GM13977 (cell line): ENCODE measurements around the gene XIRP1.

Source experiments
- DNase-seq: peaks from one replicate; pipeline ENCODE4 v3.0.0; 2012; ENCODE audit warnings: low spot score
- in situ Hi-C: fragments of 300-500 bp; cut with MboI; formaldehyde crosslinking; loops from one replicate; pipeline ENCODE4 v1.12.0; 2022; ENCODE audit warnings: low sequenced_read_pairs, low pct_unique_long_range_greater_than_20kb, mixed read lengths, inconsistent platforms; ENCODE audit not compliant: unreplicated experiment
- TF ChIP-seq, protein P1 (sequence below): IDR thresholded peaks from 2 replicates; pipeline ENCODE4 v1.5.1; 2012; ENCODE audit warnings: mild to moderate bottlenecking, control low read depth; ENCODE audit not compliant: insufficient read depth; ENCODE audit errors: extremely low read depth, missing control alignments

XIRP1 gene

GRCh38 chr3:39137435-39137936 is 54.9 kb downstream of the XIRP1 start:
- in situ Hi-C loops, result no loop called here
- TF ChIP-seq, protein P1, sequence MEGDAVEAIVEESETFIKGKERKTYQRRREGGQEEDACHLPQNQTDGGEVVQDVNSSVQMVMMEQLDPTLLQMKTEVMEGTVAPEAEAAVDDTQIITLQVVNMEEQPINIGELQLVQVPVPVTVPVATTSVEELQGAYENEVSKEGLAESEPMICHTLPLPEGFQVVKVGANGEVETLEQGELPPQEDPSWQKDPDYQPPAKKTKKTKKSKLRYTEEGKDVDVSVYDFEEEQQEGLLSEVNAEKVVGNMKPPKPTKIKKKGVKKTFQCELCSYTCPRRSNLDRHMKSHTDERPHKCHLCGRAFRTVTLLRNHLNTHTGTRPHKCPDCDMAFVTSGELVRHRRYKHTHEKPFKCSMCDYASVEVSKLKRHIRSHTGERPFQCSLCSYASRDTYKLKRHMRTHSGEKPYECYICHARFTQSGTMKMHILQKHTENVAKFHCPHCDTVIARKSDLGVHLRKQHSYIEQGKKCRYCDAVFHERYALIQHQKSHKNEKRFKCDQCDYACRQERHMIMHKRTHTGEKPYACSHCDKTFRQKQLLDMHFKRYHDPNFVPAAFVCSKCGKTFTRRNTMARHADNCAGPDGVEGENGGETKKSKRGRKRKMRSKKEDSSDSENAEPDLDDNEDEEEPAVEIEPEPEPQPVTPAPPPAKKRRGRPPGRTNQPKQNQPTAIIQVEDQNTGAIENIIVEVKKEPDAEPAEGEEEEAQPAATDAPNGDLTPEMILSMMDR, result no peak
- no peak for DNase-seq

DNA sequence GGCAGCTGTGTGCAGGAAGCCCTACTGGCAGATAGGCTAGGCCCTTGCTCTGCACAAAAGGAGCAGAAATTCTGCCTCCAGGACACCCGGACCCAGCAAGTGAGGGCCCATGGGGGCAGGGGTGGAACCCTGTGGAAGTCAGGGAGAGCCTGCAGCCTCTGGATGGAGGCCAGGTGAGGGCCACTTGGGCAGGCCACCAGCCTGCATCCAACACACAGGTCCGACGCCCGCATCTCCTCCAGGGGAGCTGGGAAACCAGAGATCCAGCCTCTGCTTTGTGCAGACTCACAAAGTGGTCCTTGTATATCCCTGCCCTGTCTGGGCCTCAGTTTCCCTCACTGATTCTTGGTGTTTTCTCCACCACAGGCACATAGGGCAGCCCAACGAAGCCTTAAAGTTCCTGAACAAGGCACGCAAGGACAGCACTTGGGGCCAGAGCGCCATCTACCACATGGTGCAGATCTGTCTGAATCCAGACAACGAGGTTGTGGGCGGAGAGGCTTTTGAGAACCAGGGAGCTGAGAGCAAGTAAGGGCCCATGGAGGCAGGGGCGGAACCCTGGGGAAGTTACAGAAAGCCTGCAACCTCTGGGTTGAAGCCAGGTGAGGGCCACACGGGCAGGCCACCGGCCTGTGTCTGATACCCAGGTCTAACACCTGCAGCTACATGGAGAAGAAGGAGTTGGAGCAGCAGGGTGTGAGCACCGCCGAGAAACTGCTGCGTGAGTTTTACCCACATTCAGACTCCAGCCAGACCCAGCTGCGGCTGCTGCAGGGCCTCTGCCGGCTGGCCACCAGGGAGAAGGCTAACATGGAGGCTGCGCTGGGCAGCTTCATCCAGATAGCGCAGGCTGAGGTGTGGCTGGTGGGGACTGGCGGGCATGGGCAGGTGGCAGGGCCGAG is 55.6 kb downstream of the XIRP1 start:
- TF ChIP-seq, protein P1, result no peak
- no peak for DNase-seq
- in situ Hi-C loops, result no loop called here

DNA sequence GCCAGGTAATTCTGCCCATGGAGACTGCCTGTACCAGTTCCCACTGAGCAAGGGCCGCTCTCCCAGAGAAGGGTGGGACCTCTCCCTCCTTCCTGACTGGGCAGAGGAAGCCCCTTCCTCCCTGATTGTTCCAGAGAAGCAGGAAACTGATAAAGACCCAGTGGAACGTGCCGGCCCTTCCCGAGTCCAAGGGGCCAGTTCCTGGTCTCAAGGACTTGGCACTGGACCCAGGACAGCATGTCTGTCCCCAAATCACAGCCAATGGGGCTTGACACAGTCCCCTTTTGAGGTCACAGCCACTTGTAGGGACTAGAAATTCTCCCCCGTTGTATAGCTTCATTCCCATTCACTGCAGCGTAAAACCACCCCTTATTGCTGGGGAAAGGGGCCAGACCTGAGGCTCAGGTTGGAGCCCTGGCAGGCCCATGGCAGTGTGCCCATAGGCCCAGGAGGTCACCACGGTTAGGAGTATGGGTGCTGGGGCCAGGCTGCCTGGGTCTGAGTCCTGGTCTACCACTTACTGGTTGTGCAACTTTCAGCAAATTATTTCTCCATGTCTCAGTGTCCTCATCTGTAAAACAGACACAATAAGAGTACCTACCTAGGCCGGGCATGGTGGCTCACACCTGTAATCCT is 57.1 kb downstream of the XIRP1 start:
- in situ Hi-C loops, result no loop called here
- DNase-seq, result no peak
- TF ChIP-seq, protein P1, result no peak

DNA sequence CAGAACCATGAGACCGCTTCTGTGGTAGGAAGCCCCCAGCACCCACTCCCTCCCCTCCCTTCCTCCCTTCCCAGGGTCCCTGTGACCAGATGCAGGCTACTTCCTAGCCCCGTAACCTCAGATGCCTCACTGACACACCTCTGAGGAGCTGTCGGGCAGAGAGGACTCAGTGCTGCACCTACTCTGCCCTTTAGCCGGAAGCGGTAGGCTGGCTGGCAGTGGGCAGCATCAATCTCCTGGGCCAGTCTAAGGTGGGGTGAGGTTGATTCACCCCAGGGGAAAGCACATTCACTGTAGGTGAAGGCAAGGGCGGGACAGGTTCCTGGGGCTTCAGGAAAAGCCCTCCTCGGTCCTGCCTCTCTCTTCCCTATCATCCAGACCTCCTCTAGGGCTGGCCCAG is 58.1 kb downstream of the XIRP1 start:
- in situ Hi-C loops, result no loop called here
- TF ChIP-seq, protein P1, result no peak
- DNase-seq, result no peak

DNA sequence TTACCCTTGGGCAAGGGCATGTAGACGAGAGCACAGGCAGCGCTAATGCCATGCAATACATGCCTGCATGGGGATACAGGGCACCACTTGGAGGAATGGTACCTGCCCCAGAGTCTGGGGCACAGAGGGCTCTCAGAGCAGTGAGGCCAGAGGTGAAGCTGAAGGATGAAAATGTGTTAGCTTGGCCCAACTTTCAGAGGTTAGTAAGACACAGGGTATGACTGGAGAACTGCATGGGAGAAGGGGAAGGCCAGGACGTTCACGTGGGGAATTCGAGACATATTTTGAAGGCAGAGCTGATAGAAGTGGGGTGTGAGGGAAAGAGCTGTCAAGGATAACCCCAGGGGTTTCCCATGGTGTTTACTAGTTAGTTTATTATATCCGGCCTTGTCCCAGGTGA is 58.6 kb downstream of the XIRP1 start:
- TF ChIP-seq, protein P1, result no peak
- no peak for DNase-seq
- in situ Hi-C loops, result no loop called here
